Measurements from ENCODE around the gene CNTNAP2.

The CNTNAP2 gene

DNA sequence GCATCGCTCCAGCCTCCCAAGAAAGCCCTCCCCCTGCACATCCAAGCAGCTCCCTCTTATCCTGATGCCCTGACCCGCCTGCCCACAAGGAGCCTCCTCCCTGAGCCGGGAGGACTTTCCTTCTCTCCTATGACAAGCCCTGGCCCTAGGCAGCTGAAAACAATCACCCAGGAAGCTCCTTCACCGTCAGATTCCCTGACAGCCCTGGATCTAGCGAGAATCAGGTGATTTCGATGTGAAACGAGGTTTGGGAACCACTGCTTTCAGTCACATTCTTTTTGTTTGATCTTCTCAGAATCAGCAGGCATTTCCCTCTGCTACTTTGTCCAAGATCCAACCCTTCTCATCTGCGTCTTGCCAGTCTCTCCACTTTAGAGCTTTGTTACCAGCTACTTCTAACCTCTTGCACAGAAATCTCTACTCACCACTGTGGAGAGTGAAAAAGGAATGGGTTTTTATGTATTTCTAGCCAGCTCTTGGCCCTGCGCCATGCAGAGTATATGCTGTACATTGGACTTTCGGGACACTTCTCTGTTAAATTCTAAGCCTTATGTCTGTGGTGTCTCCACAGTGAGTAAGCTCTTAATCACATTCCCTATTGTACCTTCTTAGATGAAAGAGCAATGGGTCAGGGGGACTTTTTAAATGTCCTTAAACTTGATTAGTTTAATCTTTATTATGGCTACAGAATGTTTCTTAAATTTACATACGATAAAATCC, 2220.8 kb downstream of the CNTNAP2 start:
- no peak for DNase-seq

DNA sequence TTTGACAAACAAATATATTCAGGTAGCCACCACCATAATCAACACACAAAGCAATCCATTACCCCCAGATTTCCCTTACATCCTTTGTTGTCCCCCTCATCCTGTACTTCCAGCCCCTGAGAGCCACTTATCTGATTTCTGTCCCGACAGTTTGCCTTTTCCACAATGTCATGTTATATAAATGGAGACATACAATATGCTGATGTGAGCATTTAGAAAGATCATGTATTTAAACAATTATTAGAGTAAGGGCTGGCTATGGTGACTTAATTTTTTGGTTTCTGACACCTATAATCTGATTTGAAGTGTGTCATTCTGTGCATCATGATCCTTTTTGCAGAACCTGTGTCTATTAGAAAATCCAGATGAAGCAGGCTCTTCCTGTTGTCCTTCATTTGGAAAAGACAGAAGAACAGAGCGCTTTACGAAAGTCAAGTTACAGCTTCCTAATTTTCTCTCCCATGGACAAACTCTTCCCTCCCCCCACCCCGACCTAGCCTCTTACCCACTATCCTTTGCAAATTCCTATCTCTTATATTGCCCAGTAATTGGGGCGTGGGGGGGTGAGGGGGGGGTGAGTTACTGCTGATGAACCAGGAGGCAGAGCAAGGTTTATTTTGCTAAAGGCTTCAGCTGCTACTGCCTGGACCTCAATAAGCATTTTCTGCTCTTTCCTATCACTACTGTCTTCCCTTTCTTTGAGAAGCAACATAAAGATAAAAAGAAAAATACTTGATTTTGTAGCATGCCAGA, 2221.6 kb downstream of the CNTNAP2 start:
- DNase-seq: no peak

DNA sequence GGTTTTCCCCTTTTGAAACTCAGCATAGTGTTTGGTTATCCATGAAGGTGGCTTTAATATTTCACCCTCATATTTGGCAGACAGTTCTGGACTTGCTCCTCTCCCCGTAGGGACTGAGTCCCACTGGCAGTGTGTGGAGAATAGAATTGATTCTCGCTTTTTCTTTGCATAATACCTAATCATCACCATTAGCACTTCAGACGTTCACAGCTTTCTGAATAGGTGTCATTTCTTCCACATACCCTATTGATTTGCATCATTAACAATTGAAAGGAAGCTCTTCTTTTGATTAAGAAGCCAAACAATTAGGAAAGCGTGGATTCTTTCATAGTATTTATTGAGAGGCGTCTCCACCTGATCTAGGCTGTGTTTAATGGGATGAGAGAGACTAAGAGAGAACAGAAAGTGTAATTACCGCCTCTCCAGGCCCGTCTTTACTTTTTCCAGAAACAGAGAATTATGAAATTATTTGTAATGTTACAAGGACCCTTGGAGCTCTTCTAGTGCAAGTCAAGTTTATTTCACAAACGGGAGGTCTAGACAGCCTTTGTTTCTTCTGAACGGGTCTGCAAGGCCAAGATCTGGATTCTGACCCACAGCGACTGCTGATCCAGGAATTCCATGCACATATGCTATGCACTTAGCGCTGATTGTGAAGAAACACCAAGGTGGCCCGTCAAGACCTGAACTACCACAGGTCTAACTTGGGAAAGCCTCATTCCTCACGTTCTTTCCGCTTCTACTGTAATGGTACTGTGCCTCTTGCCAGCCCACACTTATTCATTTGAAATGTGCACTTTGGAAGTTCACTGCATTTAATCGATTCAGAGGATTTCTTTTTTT, 2224.1 kb downstream of the CNTNAP2 start:
- DNase-seq: no peak

DNA sequence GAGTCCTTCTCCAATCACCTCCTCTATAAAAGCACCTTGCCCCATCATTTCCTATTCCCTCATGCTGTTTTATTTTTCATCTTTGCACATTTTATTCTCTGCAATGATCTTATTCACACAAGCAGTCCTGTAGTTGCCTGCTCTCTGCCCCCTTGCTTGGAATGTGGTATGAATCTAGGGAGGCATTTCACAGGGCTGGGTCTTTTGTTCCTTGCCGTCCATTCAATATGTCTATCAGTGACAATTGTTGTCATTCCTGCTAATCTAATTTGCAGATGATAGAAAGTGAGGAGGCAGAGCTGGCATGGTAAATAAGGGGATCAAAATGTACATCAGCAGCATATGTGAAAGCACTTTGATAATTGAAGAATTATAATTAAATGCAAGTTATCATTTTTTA, 2227.8 kb downstream of the CNTNAP2 start:
- DNase-seq: no peak

DNA sequence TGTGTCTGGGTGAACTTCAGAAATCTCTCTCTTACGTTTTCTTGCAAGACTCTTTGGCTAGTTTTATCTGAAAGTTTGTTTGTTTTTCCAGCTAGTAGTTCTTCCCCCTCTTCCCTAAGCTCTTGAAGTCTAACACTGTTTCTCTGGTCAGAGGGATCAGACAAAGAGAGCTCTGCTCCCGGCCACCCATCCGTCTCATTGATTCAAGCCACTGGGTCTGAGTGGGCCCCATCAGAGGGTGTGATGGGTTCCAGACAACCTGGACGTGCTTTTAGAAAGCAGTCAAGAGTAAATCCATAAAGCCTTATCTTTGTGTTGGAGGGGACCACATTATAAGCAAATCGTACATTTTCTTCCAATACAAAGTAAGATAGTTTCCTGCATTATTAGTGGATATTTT, 2231.4 kb downstream of the CNTNAP2 start:
- no peak for DNase-seq

DNA sequence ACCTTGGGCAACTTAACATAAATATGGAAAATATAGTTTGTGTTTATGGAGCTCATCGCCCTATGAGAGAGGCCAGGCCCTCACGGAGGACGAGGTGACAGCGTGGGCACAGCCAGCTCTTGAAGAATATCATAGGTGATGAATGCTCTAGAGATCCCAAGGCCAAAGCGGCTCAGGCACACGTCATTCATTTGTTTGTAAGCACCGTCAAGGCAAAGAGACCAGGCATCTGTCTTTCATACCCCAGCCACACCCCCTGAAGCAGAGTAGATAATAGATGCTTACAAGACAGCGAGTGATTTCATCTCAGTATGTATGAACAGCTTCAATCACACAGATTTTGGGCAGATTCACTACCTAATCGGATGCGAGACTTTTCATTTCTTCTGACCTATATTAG, 2231.9 kb downstream of the CNTNAP2 start:
- no peak for DNase-seq

DNA sequence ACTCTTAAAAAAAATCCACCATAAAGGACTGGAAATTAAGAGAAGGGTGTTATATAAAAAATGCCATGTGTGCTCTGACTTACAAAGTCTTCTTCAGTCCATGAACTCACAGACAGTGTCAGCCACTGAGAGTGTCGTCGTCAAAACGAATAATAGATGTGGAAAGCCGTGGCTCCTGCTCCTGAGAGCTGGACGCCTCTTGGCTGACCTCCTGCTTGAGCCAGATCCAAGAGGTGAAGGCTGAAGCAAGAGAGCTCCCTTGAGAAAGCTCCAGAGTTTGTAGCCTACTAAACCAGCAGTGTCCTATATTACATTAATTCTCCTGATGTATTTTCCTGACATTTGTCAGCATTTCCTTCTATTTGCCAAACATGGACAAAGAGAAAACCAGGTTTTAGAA, 2239.7 kb downstream of the CNTNAP2 start:
- DNase-seq: peak; percentile 30

DNA sequence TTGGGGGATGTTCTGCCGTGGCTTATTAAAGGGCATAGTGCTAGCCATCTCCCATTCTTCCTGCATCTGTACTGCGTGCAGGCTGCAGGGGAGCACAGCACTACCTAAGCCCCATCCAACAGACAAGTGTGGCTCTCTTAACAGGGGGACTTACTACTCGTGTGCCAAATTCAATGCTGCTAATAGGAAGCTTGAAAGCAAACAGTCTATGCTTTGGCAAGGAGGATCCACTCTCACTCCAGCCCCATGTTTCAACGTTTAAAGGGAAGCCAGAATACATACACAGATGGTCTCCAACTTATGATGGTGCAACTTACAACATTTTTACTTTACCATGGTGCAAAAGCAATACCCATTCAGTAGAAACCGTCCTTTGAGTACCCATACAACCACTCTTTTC, 2245.9 kb downstream of the CNTNAP2 start:
- no peak for DNase-seq

DNA sequence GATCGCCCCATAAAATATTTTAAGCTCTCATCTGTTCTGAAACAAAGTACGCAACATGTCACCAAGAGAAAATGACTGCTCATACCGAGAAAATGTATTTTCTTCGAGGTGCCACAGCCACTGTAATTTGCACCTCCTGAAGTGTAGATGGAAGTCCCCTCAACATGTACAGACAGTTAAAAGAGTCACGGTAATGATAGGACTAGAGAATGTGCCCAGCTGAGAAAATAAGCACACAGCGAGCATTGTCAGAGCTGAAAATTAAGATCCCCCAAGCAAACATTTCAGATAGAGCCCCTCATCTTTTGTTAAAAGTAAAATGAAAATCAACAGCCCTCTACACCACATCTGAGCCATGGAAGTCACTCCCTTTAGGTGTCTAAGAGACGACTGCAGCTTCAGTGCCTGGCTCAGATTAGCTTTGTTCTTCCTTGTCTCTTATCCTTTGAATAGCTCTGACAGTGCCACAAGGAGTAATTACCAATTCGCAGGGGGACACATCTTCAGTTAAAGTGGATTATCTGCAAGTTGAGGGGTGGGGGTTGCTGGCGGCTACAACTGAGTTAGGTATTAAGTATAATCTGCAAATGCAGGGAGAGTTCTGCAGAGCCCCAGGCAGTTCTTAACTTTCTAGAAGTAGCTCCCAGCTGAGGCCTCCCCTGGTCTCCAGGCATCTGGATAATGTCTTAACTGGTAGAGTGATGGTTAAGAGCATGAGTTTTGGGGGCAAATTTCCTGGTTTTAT, 2251.3 kb downstream of the CNTNAP2 start:
- DNase-seq: no peak

DNA sequence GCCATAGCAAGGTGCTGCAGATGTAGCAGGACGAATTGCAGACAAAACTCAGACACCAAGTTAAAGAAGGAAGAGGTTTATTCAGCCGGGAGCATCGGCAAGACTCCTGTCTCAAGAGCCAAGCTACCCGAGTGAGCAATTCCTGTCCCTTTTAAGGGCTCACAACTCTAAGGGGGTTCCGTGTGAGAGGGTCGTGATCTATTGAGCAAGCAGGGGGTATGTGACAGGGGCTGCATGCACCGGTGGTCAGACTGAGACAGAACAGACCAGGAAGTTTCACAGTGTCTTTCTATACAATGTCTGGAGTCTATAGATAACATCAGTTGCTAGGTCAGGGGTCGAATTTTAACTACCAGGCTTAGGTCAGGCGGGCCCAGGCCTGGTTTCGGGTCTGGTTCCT, 2252.0 kb downstream of the CNTNAP2 start:
- no peak for DNase-seq

DNA sequence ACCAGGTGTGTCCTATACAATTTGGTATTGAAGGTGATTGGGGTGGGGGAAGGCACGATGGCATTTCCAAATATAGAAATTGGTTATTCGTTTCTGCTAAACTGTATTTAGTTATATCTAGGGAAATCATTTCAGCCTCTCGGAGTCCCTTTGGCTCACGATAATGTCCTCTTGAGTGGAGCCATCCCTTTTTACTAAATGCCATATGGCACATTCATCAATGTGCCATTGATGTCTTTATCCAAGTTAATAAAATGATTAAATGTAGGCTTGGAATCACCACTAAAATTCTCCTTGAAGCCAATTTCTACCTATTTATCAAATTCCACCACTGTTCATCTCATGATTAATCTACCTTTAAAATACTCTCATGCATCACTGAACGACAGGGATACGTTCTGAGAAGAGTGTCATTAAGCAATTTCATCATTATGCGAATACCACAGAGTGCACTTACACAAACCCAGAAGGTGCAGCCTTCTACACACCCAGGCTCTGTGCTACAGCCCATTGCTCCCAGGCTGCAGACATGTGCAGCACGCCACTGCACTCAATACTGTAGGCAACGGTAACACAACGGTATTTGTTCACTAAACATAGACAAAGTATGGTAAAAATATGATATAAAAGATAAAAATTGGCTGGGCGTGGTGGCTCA, 2254.8 kb downstream of the CNTNAP2 start:
- no peak for DNase-seq

DNA sequence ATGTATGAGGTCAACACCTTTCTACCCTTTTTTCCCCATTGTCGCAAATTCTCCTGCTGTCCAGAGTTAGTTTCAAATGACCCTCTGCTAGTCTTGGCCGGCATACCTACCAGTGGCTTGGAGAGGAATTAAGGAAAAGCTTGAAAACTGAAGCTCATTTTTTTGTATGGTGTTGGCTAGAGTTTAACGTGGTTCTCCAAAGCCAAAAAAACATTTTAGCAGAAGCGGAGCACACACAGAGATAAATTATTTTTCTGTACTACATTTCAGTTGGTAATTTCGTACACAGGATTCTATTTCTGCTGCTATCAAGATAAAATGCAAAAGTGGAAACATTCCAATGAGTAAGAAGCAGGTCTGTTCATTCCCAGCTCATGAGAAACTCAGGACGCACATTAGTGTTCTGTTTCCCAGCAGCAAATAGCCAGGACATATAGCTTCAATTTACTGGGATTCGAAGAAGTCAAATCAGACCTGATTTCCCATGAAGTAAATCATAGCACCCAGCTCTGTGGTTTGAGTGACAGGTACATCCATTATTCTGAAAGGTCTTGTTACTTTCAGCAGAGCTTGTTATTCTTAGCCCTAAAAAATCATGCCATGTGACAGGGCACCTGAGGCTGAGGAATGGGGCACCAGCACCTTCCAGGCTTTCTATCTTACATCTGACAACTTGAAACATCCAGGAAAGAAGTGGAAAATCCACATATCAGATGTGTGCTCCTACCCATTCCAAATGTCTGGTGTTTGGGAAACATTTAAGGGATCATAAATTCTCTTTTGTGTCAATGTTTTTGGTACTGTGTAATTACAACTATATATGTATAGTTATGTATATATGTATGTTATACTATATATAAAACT, 2258.0 kb downstream of the CNTNAP2 start:
- peak; percentile 6 for DNase-seq

DNA sequence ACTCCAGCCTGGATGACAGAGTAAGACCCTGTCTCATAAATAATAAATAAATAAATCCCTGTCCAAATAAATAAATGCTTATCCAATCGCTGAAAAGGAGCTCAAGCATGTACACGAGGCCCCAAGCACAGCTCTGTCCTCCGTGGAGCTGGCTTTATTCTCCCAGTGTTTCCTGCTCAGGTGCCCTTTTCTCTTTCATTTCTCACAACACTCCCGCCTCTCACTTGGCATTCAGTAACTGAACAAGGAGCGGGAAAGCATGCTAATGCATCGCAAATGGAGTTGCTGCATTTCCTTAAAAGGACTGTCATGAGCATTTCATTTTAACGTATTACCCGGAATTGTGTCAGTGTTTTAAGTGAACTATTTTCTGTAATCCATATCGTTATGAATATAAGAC, 2263.1 kb downstream of the CNTNAP2 start:
- DNase-seq: no peak

DNA sequence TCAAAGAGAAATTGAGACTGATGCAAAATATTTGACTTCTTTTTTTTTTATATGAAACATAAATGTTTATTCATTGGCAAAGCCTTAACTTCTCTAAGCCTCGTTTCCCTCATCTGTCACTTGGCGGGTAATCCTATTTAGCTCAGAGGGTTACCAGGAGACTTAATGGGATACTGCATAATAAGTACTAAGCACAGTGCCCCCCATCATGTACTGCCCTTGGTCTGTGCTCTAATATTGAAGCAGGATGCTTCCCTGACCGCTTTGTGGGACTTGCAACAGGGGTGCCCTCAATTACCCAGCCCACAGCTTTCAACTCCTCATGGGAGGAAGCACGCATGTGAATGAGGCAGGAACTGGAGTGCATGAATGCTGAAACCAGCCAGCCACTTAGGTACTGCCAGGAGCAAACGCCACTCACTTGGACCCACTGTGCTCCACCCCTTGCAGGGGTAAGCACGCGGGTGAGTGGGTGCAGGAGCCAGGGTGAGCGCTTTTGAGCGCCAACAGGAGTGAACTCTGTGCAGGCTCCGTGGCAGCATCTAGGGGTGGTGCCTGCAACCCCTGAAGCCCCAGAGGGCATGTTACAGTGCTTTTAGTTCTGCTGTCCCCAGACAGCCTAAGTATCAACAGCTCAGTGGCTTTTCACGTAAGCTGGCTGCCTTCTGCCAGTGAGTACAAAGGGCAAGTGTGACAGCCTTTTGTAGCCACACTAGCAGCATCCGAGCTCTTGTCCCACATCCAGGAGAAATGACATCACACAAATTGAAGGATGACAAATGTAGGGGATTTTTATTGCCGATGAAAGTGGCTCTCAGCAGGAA, 2264.2 kb downstream of the CNTNAP2 start:
- no peak for DNase-seq

DNA sequence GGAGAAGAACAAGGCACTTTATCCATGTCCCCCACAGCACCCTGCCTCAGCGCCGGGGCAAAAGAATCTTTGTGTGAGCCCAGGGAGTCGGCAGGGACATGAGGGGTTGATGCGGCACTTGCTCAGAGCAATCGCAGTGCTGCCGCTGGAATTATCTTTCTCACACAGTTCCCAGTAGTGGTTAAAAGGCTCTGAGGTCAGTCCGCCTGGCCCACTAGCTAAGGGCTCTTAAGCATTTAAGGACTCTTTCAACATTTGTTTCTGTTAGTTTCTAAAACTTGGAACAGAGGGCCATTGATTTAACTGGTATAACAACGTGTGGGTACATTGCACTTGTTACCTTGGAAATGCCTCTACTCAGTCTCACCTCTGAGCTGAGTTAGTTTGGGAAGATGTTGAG, 2266.0 kb downstream of the CNTNAP2 start:
- DNase-seq: no peak

DNA sequence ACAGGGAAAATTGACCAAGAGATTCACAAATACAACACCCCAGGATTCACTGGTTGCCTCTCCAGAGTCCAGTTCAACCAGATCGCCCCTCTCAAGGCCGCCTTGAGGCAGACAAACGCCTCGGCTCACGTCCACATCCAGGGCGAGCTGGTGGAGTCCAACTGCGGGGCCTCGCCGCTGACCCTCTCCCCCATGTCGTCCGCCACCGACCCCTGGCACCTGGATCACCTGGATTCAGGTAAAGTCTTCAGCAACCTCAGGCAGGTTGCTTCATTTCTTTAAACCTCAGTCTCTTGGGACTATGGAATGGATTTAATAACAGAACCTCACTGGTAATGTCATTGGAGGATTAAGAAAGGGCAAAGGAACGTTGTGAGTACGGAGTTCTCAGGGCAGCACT, 2267.1 kb downstream of the CNTNAP2 start:
- DNase-seq: no peak

DNA sequence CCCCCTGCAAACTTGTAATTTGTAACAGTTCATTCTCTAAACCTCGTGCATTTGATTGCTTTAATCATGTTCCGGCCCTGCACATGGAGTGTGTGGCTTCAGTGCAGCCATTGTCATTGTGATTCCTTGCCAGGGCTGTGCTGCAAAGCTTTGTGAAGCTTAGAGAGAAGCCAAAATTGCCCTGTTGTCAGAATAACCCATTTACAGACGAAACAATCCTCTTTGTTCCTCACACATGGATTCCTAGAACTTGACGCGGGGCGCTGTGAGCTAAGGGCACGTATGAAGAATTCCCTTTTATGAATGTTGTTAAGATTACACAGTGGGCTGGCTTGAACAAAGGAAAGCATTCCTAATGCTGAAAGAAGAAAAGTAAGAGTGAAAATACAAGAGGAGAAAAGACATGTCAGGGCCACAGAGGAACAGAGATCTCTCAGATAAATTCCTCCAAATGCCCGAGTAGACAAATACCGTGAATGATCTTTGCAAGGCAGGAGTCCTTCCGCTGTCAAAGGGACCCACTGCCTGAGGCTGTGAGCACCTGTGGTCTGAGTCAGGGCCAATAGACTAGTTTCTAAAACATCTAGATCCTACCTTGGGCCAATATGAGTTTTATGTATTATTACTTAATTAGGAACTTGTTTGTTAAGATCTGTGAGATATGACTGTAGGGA, 2268.5 kb downstream of the CNTNAP2 start:
- DNase-seq: no peak

DNA sequence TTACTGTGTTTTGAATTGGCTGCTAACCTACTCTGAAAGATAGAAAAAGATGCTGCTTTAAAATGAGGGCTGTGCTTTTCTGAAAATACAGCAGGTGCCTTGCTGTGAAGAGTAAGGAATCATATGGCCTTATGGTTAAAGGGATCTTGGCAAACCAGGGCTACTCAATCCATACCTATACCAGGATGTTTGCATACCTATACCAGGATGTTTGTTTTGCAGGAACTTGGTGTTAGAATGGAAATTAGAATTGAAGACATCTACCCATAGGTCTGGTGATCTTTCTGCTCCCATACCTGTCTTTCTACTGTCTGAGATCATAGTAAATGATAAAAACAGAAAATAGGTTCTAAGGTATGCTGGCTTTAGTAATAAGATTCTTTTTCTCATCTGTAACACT, 2273.8 kb downstream of the CNTNAP2 start:
- no peak for DNase-seq

DNA sequence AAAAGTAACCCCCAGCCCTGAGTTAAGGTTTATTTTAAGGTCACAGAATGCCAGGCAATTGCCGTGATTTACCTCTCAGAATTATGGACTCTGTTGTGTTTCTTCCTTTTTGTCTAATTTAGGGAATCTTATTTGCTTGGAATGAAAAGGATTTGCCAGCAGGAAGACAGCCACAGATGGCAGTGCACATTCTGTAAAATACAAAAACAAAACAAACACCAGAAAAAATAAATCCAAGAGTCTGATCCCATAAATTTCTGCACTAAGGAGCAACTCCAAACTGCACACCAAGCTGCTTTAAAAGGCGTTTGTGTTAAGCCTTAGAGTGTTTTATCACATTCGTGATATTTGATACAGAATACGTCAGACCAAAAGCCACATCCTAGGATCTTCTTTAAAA, 2275.0 kb downstream of the CNTNAP2 start:
- no peak for DNase-seq

DNA sequence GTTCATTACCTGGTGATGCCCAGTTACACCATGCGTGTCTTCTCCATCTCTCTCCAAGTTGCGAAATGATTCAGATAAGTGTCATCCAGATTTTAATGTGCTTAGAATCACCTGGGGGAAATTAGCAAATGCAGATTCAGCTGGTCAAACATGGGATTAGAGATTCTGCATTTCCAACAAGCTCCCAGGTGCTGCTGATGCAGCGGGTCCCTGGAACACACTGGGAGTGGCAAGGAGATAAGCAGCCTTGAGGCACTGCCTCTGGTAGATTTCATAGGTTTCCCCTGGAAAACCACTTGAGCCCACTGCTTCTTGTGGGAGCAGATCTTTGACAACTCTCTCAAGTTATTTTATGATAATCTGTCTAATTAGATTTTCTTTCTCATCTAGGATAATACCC, 2278.0 kb downstream of the CNTNAP2 start:
- DNase-seq: no peak

Measured in fibroblast of upper back skin (primary cell).